Endometrial microvascular endothelial cells (primary cell): ENCODE data around the gene ALKBH3. TPM values are rescaled to one million over a fixed set of nuclear protein-coding genes. Genes with fewer than 3 reads are reported as not detected.

Experiments used
- in situ Hi-C: cut with HindIII; loops from 2 replicates; pipeline ENCODE4 v1.10.0; 2017; ENCODE audit warnings: low sequenced_read_pairs, low pct_unique_long_range_greater_than_20kb; ENCODE audit errors: inconsistent ontology term
- total RNA-seq: library from RNA; depleted of rRNA; stranded (reverse); fragments of >200 nt; gene quantifications from one replicate; pipeline ENCODE4 v1.2.3, GENCODE V29; 2015; ENCODE audit errors: inconsistent ontology term

Gene ALKBH3
- total RNA-seq, 1 donor from 2014 or later, result 67.6 TPM

GRCh38 chr11:43918662-43919061 is 38.0 kb downstream of the ALKBH3 start:
- in situ Hi-C loops, result loop anchor here (25.0 kb wide), 1 partner anchor 119 kb away; the partner anchor contains the start of gene ACCSL

- in situ Hi-C loops, result loop anchor here (25.0 kb wide), 1 partner anchor 117 kb away; the partner anchor contains the start of gene ACCSL
Measured at GRCh38 chr11:43919852-43920597, 39.4 kb downstream of the ALKBH3 start.

GRCh38 chr11:43920598-43921419 is 40.2 kb downstream of the ALKBH3 start:
- in situ Hi-C loops, result loop anchor here (25.0 kb wide), 1 partner anchor 116 kb away; the partner anchor contains the start of gene ACCSL

GRCh38 chr11:43921561-43922294 is 41.1 kb downstream of the ALKBH3 start:
- in situ Hi-C loops, result loop anchor here (25.0 kb wide), 1 partner anchor 116 kb away; the partner anchor contains the start of gene ACCSL

GRCh38 chr11:43922295-43922648 is 41.6 kb downstream of the ALKBH3 start:
- in situ Hi-C loops, result loop anchor here (25.0 kb wide), 1 partner anchor 115 kb away; the partner anchor contains the start of gene ACCSL

GRCh38 chr11:43922744-43923405 is 42.2 kb downstream of the ALKBH3 start:
- in situ Hi-C loops, result loop anchor here (25.0 kb wide), 1 partner anchor 114 kb away; the partner anchor contains the start of gene ACCSL

- in situ Hi-C loops, result loop anchor here (25.0 kb wide), 1 partner anchor 114 kb away; the partner anchor contains the start of gene ACCSL
Measured at GRCh38 chr11:43923406-43924111, 42.9 kb downstream of the ALKBH3 start.

GRCh38 chr11:43924112-43924855 is 43.7 kb downstream of the ALKBH3 start:
- in situ Hi-C loops, result loop anchor here (25.0 kb wide), 1 partner anchor 113 kb away; the partner anchor contains the start of gene ACCSL

- in situ Hi-C loops, result no loop called here
Measured at GRCh38 chr11:43925063-43925931, 44.7 kb downstream of the ALKBH3 start.

- in situ Hi-C loops, result no loop called here
Measured at GRCh38 chr11:43925932-43926505, 45.4 kb downstream of the ALKBH3 start.

GRCh38 chr11:43927070-43927469 is 46.4 kb downstream of the ALKBH3 start:
- in situ Hi-C loops, result no loop called here

- in situ Hi-C loops, result no loop called here
Measured at GRCh38 chr11:43927925-43928707, 47.5 kb downstream of the ALKBH3 start.

- in situ Hi-C loops, result no loop called here
Measured at GRCh38 chr11:43928721-43929120, 48.1 kb downstream of the ALKBH3 start.

GRCh38 chr11:43930868-43931716 is 50.5 kb downstream of the ALKBH3 start:
- in situ Hi-C loops, result no loop called here

- in situ Hi-C loops, result no loop called here
Measured at GRCh38 chr11:43931717-43932039, 51.0 kb downstream of the ALKBH3 start.
